IMR-90 (cell line): ENCODE data around the gene U2AF1. TPM values are rescaled to one million over a fixed set of nuclear protein-coding genes. Genes with fewer than 3 reads are reported as not detected.
"Not testable (repeated sequence)": the region's sequence is repeated elsewhere in the genome, so short reads cannot be mapped to it uniquely, and the experiment has no call there.

Experiments
- ATAC-seq: fragments of 200-7000 bp; cut with Tn5 transposase; 2 replicates; pipeline ENCODE4 v1.9.1; 2020; ENCODE audit warnings: low read depth, mild to moderate bottlenecking, moderate library complexity
- BruUV-seq: library from RNA; stranded (reverse); fragments of 400-500 nt; replicated peaks from 2 replicates; lab custom pipeline; 2021; lab: Mats Ljungman, UMichigan
- CTCF ChIA-PET: fragments of 300-600 bp; formaldehyde crosslinking; extraction: SDS; loops from one replicate; lab custom pipeline; 2021; ENCODE audit warnings: antibody characterized with exemption; lab: Yijun Ruan, JAX
- POLR2A ChIA-PET: fragments of 300-600 bp; sonication (Branson Sonifier 250); formaldehyde crosslinking; loops from one replicate; lab custom pipeline; 2022; ENCODE audit warnings: antibody characterized with exemption; ENCODE audit not compliant: unreplicated experiment; lab: Charles Lee
- DNase-seq: peaks from one replicate; pipeline ENCODE4 v3.0.0; 2013
- H2AFZ ChIP-seq: replicated peaks from 2 replicates; pipeline ENCODE3; 2013; ENCODE audit warnings: low read length, mild to moderate bottlenecking; ENCODE audit not compliant: poor library complexity
- H2AK5ac ChIP-seq: 2 replicates; pipeline ENCODE4 v1.6.1; 2013; ENCODE audit warnings: low read depth, low read length, inconsistent platforms
- H2AK9ac ChIP-seq: replicated peaks from 2 replicates; pipeline ENCODE3; 2013; ENCODE audit warnings: mild to moderate bottlenecking, low read depth, low read length, moderate library complexity; ENCODE audit not compliant: poor library complexity
- H2BK120ac ChIP-seq: 2 replicates; pipeline ENCODE4 v1.6.1; 2013; ENCODE audit warnings: low read depth, low read length, inconsistent platforms
- H2BK15ac ChIP-seq: 3 replicates; pipeline ENCODE4 v1.6.1; 2013; ENCODE audit warnings: low read depth, low read length, inconsistent platforms
- H2BK20ac ChIP-seq: 2 replicates; pipeline ENCODE4 v1.6.1; 2013; ENCODE audit warnings: low read depth, mild to moderate bottlenecking, inconsistent platforms, low read length, moderate library complexity
- H2BK5ac ChIP-seq: 2 replicates; pipeline ENCODE4 v1.6.1; 2013; ENCODE audit warnings: mild to moderate bottlenecking, low read depth, low read length, inconsistent platforms; ENCODE audit not compliant: poor library complexity, severe bottlenecking
- H3K14ac ChIP-seq: replicated peaks from 2 replicates; pipeline ENCODE4 v1.6.1; 2013; ENCODE audit warnings: low read depth, low read length, inconsistent platforms
- H3K18ac ChIP-seq: 2 replicates; pipeline ENCODE4 v1.6.1; 2013; ENCODE audit warnings: low read depth, low read length, control low read depth
- H3K23ac ChIP-seq: 2 replicates; pipeline ENCODE4 v1.6.1; 2013; ENCODE audit warnings: low read depth, low read length, inconsistent platforms
- H3K27ac ChIP-seq: 2 replicates; pipeline ENCODE4 v1.5.1; 2013; ENCODE audit warnings: mild to moderate bottlenecking, control low read depth, low read length; ENCODE audit not compliant: insufficient read depth
- H3K27me3 ChIP-seq: 2 replicates; pipeline ENCODE4 v1.6.1; 2013; ENCODE audit warnings: low read length; ENCODE audit not compliant: control insufficient read depth, insufficient read depth
- H3K36me3 ChIP-seq: 2 replicates; pipeline ENCODE4 v1.6.1; 2013; ENCODE audit warnings: low read length, mixed read lengths; ENCODE audit not compliant: control insufficient read depth, insufficient read depth
- H3K4ac ChIP-seq: 2 replicates; pipeline ENCODE4 v1.6.1; 2013; ENCODE audit warnings: low read depth, low read length, inconsistent platforms
- H3K4me1 ChIP-seq: 2 replicates; pipeline ENCODE4 v1.6.1; 2013; ENCODE audit warnings: low read length, mixed read lengths; ENCODE audit not compliant: control insufficient read depth, insufficient read depth
- H3K4me2 ChIP-seq: 2 replicates; pipeline ENCODE4 v1.6.1; 2013; ENCODE audit warnings: low read depth, mild to moderate bottlenecking, control low read depth, low read length, moderate library complexity
- H3K4me3 ChIP-seq: 2 replicates; pipeline ENCODE4 v1.5.1; 2013; ENCODE audit warnings: low read depth, mild to moderate bottlenecking, control low read depth, low read length, moderate library complexity; ENCODE audit not compliant: insufficient read depth
- H3K56ac ChIP-seq: 2 replicates; pipeline ENCODE4 v1.6.1; 2013; ENCODE audit warnings: low read length, inconsistent platforms; ENCODE audit not compliant: insufficient read depth; ENCODE audit errors: extremely low read depth
- H3K79me1 ChIP-seq, 2 experiments: 2 replicates each; pipeline ENCODE4 v1.6.1; 2013; ENCODE audit warnings: low read length in 2 of 2, inconsistent platforms in 1 of 2, low read depth in 1 of 2
- H3K9ac ChIP-seq: 2 replicates; pipeline ENCODE4 v1.6.1; 2013; ENCODE audit warnings: low read depth, low read length, control low read depth
- H3K9me1 ChIP-seq: 2 replicates; pipeline ENCODE4 v1.6.1; 2013; ENCODE audit warnings: low read length, inconsistent platforms; ENCODE audit not compliant: insufficient read depth
- H3K9me3 ChIP-seq: 2 replicates; pipeline ENCODE4 v1.6.1; 2013; ENCODE audit warnings: low read length; ENCODE audit not compliant: control insufficient read depth, insufficient read depth
- H4K20me1 ChIP-seq: 2 replicates; pipeline ENCODE4 v1.6.1; 2013; ENCODE audit warnings: low read length, inconsistent platforms; ENCODE audit not compliant: insufficient read depth
- H4K5ac ChIP-seq: 2 replicates; pipeline ENCODE4 v1.6.1; 2013; ENCODE audit warnings: mild to moderate bottlenecking, low read depth, low read length, control low read depth
- H4K8ac ChIP-seq, 2 experiments: 2 replicates each; pipeline ENCODE4 v1.6.1; 2013; ENCODE audit warnings: low read depth in 2 of 2, low read length in 2 of 2, control low read depth in 1 of 2, inconsistent platforms in 1 of 2
- H4K91ac ChIP-seq: 2 replicates; pipeline ENCODE4 v1.6.1; 2013; ENCODE audit warnings: low read depth, low read length, inconsistent platforms; ENCODE audit not compliant: insufficient read depth
- WGBS, 2 experiments: methylation state at CpG; one replicate each; pipeline versions ENCODE4 v1.1.5 to v1.1.7; 2013; ENCODE audit warnings: missing lambda C conversion rate in 2 of 2; ENCODE audit not compliant: insufficient read length in 1 of 2; ENCODE audit errors: extremely low coverage in 2 of 2; 5-methylcytosine and 5-hydroxymethylcytosine counted together
- dilution Hi-C: fragments of 300-500 bp; cut with HindIII; formaldehyde crosslinking; loops from one replicate; pipeline ENCODE4 v1.14.3; 2018; ENCODE audit warnings: low sequenced_read_pairs; ENCODE audit not compliant: unreplicated experiment
- in situ Hi-C: fragments of 300-500 bp; cut with MboI; formaldehyde crosslinking; loops from 3 replicates; pipeline ENCODE4 v1.14.3; 2019; ENCODE audit warnings: low sequenced_read_pairs, inconsistent platforms, mixed read lengths
- intact Hi-C: fragments of 100-400 bp; cut with micrococcal nuclease; formaldehyde crosslinking; loops from 2 replicates; pipeline ENCODE4 v1.10.0; 2022
- polyA plus RNA-seq, 3 experiments: library from polyadenylated mRNA; depleted of rRNA; stranded (reverse); fragments of >200 nt; gene quantifications; 2 replicates each; pipeline ENCODE4 v1.2.3, GENCODE V29; 2012; ENCODE audit warnings: low replicate concordance in 1 of 3
- total RNA-seq: library from RNA; depleted of rRNA; stranded (reverse); fragments of >200 nt; gene quantifications from 2 replicates; pipeline ENCODE4 v1.2.3, GENCODE V29; 2012

The U2AF1 gene
- total and polyA plus RNA-seq, 2 of the 4 experiments (the other 2 are of a cell fraction): 6.5 to 8.5 TPM

DNA sequence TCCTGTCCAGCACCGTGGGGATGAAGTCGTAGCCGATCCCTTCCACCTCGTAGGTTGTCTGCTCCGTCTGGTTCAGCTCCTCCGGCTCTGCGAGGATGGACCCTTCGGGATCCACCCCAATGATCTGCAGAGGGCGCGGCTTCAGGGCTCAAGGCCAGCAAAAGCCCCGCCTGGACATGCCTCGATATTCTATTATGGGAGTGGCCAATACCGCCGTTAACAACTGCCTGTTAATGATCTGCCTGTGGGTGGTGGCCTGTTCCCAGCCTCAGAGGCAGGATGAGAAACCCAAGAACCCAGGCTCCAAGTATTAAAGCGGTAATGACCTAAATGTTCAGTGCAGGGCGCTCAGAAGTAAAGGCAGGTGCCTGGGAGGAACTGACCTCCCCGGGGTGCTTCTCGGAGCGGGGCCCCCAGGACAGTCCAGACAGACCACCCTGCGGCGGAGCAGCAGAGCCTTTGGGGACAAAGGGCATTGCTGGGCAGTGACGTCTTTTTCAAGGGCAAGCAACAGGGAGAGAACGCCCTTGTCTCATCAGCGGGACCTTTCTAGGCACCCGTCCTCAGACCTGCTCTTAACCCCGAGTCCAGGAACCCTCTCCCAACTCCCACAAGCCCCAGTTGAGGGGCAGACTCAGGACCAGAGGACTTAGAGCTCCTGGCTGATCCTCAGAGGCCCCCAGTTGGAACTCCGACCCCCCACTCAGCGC is 44.3 kb downstream of the U2AF1 start:
- WGBS, 2 experiments: no CpG with 5 or more reads among the region's 28 CpGs
- dilution Hi-C loops, BruUV-seq: not testable (repeated sequence)

DNA sequence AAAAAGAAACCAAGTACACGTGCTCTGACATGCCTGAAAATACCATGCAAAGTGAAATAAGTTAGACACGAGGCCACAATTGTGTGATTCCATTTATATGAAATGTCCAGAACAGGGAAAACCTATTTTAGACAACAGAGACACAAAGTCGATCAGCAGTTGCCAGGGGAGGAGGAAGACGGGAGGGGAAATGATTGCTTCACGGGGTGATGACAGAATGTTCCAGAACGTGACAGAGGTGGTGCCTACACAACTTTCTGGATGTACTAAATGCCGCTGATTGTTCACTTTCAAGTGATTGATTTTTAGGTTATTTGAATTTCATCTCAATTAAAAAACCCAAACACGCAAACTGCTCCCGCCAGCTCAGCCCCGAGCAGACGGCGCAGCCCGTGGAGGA is 54.3 kb downstream of the U2AF1 start:
- H2AK5ac ChIP-seq, CTCF ChIA-PET, H3K4me1 ChIP-seq, H3K9ac ChIP-seq, H3K79me1 ChIP-seq, H2BK20ac ChIP-seq, ATAC-seq, H3K9me3 ChIP-seq, dilution Hi-C loops, H3K27me3 ChIP-seq, intact Hi-C loops, H3K4me3 ChIP-seq, H3K56ac ChIP-seq, in situ Hi-C loops, H3K4ac ChIP-seq, H3K14ac ChIP-seq, H2AK9ac ChIP-seq, H3K27ac ChIP-seq, H3K4me2 ChIP-seq, H3K23ac ChIP-seq, BruUV-seq, POLR2A ChIA-PET, H2BK120ac ChIP-seq, DNase-seq, H4K20me1 ChIP-seq, H2AFZ ChIP-seq, H2BK5ac ChIP-seq, H3K36me3 ChIP-seq, H4K8ac ChIP-seq, H3K9me1 ChIP-seq, H2BK15ac ChIP-seq, H3K18ac ChIP-seq, H4K5ac ChIP-seq, H4K91ac ChIP-seq: not testable (repeated sequence)
- WGBS, 2 experiments: no CpG with 5 or more reads among the region's 13 CpGs

More for the DNA sequence above, 44.3 kb downstream of the U2AF1 start:
- H3K14ac ChIP-seq, H3K18ac ChIP-seq, H2BK15ac ChIP-seq, H3K9me3 ChIP-seq, H3K36me3 ChIP-seq, H4K91ac ChIP-seq, intact Hi-C loops, H3K4me1 ChIP-seq, H2BK5ac ChIP-seq, H3K23ac ChIP-seq, H2AK9ac ChIP-seq, H4K5ac ChIP-seq, H3K4me2 ChIP-seq, H3K4ac ChIP-seq, H4K20me1 ChIP-seq, H3K56ac ChIP-seq, H2BK120ac ChIP-seq, H3K4me3 ChIP-seq, H2AK5ac ChIP-seq, H4K8ac ChIP-seq, H3K9ac ChIP-seq, H3K79me1 ChIP-seq, ATAC-seq, POLR2A ChIA-PET, DNase-seq, H3K9me1 ChIP-seq, H2AFZ ChIP-seq, H3K27ac ChIP-seq, CTCF ChIA-PET, H2BK20ac ChIP-seq, in situ Hi-C loops, H3K27me3 ChIP-seq: not testable (repeated sequence)
